Esophagus squamous epithelium (tissue), 4 donors: Measurements from ENCODE around the gene PRR5L.

ENCODE experiments used
- CTCF ChIP-seq, 6 experiments: fragments of 450-650 bp in 4 of 6; fragments of 200-600 bp in 2 of 6; sonication (generic) in 2 of 6; IDR thresholded peaks; one replicate each; pipeline ENCODE4 v1.5.1; 2016 to 2019; ENCODE audit warnings: antibody characterized with exemption in 6 of 6, mild to moderate bottlenecking in 4 of 6, moderate library complexity in 4 of 6
- POLR2A ChIP-seq, 4 donors: fragments of 450-650 bp; IDR thresholded peaks; one replicate each; pipeline ENCODE4 v1.6.1; 2017; ENCODE audit warnings: antibody characterized with exemption in 4 of 4, mild to moderate bottlenecking in 4 of 4, moderate library complexity in 3 of 4

- TF ChIP-seq CTCF (IDR thresholded peaks at IDR 0.05) (no peak), POLR2A (IDR thresholded peaks at IDR 0.05) (no peak)
Measured at GRCh38 chr11:36342327-36342726, 46.2 kb downstream of the PRR5L start.
